ENCODE data around the gene HMOX2.

GRCh38 chr16:4525069-4525468 lies 48.9 kb downstream of the HMOX2 start:
- no peak for TF ChIP-seq CTCF (IDR thresholded peaks at IDR 0.05)
- no peak for TF ChIP-seq ZFX (IDR thresholded peaks at IDR 0.05; ENCODE audit: borderline replicate concordance)
